HAP-1 (cell line): ENCODE data around the gene SLC2A5.

Source experiments
- DNase-seq, 2 experiments: peaks; one replicate each; pipeline ENCODE4 v3.0.0-alpha.2; 2016 to 2020; ENCODE audit warnings: low spot score in 2 of 2
- H3K27me3 ChIP-seq: fragments of 250-450 bp; sonication (Bioruptor Pico); 2 replicates; pipeline ENCODE4 v1.5.1; 2020; ENCODE audit warnings: low read depth, mild to moderate bottlenecking, moderate library complexity
- H3K36me3 ChIP-seq: fragments of 250-450 bp; sonication (Bioruptor Pico); replicated peaks from 2 replicates; pipeline ENCODE4 v1.5.1; 2020; ENCODE audit warnings: mild to moderate bottlenecking
- H3K4me1 ChIP-seq: fragments of 250-450 bp; sonication (Bioruptor Pico); 2 replicates; pipeline ENCODE4 v1.5.1; 2020; ENCODE audit warnings: mild to moderate bottlenecking
- H3K4me3 ChIP-seq: fragments of 250-450 bp; sonication (Bioruptor Pico); 2 replicates; pipeline ENCODE4 v1.5.1; 2020; ENCODE audit warnings: mild to moderate bottlenecking, moderate library complexity
- H3K9me3 ChIP-seq: fragments of 250-450 bp; sonication (Bioruptor Pico); 2 replicates; pipeline ENCODE4 v1.5.1; 2020; ENCODE audit warnings: mild to moderate bottlenecking, moderate library complexity
- in situ Hi-C: fragments of 300-500 bp; cut with MboI; formaldehyde crosslinking; loops from 3 replicates; pipeline ENCODE4 v1.14.3; 2020; ENCODE audit warnings: low sequenced_read_pairs, inconsistent platforms, mixed read lengths

SLC2A5 gene

GRCh38 chr1:8988618-8988967, 80.8 kb downstream of the SLC2A5 start:
- Histone ChIP-seq H3K4me1 (no peaks in the 10 kb centered on the region), H3K9me3 (no peaks in the 10 kb centered on the region), H3K27me3 (no peaks in the 10 kb centered on the region), H3K4me3 (no peak overlapping the region), H3K36me3 (no peaks in the 10 kb centered on the region)
- DNase-seq, result no peak
- in situ Hi-C loops, result loop anchor here (5.0 kb wide), 1 partner anchor 71 kb away; no protein-coding TSS in a partner anchor

GRCh38 chr1:8987881-8988617, 81.4 kb downstream of the SLC2A5 start:
- in situ Hi-C loops, result loop anchor here (5.0 kb wide), 1 partner anchor 71 kb away; no protein-coding TSS in a partner anchor

GRCh38 chr1:8986814-8987190, 82.6 kb downstream of the SLC2A5 start:
- no peak overlapping the region for H3K4me3 ChIP-seq
- no peaks in the 10 kb centered on the region for H3K27me3 ChIP-seq
- DNase-seq, result no peak
- H3K9me3 ChIP-seq, result no peaks in the 10 kb centered on the region
- in situ Hi-C loops, result loop anchor here (5.0 kb wide), 1 partner anchor 70 kb away; no protein-coding TSS in a partner anchor
- no peaks in the 10 kb centered on the region for H3K4me1 ChIP-seq
- H3K36me3 ChIP-seq, result no peaks in the 10 kb centered on the region

More at GRCh38 chr1:8987881-8988617, 81.4 kb downstream of the SLC2A5 start:
- no peaks in the 10 kb centered on the region for H3K27me3 ChIP-seq
- H3K9me3 ChIP-seq, result no peaks in the 10 kb centered on the region
- DNase-seq, result peak in 1 of 2 experiments; percentile 75
- H3K4me1 ChIP-seq, result no peaks in the 10 kb centered on the region
- H3K36me3 ChIP-seq, result no peaks in the 10 kb centered on the region
- H3K4me3 ChIP-seq, result no peak overlapping the region

- Histone ChIP-seq H3K4me3 (no peak overlapping the region), H3K27me3 (no peaks in the 10 kb centered on the region), H3K4me1 (no peaks in the 10 kb centered on the region), H3K9me3 (no peaks in the 10 kb centered on the region), H3K36me3 (no peaks in the 10 kb centered on the region)
- no peak for DNase-seq
- in situ Hi-C loops, result loop anchor here (5.0 kb wide), 1 partner anchor 69 kb away; no protein-coding TSS in a partner anchor
Measured at GRCh38 chr1:8985915-8986813, 83.3 kb downstream of the SLC2A5 start.
